ENCODE data around the gene BEND6. TPM values are rescaled to one million over a fixed set of nuclear protein-coding genes. Genes with fewer than 3 reads are reported as not detected.

Gene BEND6
- total RNA-seq, 1 donor from 2014 or later = 1.5 TPM

DNA sequence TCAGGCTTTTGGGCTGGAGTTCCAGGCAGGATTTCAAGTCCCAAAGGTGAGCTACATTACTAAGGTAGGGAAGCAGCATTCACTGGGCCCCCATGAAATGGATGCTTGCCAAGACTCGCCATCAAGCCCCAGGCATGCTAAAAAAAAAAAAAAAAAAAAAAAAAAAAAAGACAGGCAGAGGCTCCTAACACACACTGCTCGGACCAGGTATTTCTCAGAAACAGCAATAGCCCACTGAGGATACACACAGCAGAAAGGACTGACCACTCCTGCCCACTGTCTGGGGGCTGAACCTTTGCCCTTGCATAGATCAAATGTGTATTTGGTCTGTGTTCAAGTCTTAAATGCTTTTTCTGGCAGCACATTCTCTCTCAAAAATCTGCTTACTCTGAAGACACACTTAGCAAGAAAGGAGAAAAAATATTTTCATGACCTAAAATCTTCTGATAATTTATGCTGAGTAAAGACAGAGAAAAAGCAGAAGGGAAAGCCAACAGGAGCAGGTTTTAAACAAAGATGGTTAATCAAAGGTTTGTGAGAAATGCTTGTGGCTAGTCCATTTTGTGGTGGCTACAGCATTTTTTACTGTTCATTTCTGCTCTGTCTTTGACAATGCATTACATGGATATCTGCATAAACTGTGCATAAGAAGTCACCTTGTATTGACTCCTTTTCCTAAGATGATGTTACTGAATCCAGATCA is 37.9 kb upstream of the BEND6 start:
- intact Hi-C loops (cut with DNase I) = no loop called here
- Histone ChIP-seq H3K27me3 (no peaks in the 10 kb centered on the region), H3K9me3 (no peaks in the 10 kb centered on the region), H3K36me3 (no peaks in the 10 kb centered on the region), H3K27ac (no peak overlapping the region), H3K4me3 (no peak overlapping the region), H3K4me1 (no peaks in the 10 kb centered on the region)
- no peak for DNase-seq (ENCODE audit: extremely low spot score in 2 of 2)
- TF ChIP-seq POLR2A (IDR thresholded peaks at IDR 0.05) = no peak
- TF ChIP-seq CTCF (IDR thresholded peaks at IDR 0.05) = no peak
- no peak for TF ChIP-seq POLR2AphosphoS5 (IDR thresholded peaks at IDR 0.05; ENCODE audit: insufficient read depth in 1 of 2, low read depth in 1 of 2)

- Histone ChIP-seq H3K36me3 (no peaks in the 10 kb centered on the region), H3K4me1 (no peaks in the 10 kb centered on the region), H3K27ac (no peak overlapping the region), H3K27me3 (no peaks in the 10 kb centered on the region), H3K9me3 (no peaks in the 10 kb centered on the region), H3K4me3 (no peak overlapping the region)
- no peak for DNase-seq (ENCODE audit: extremely low spot score in 2 of 2)
- TF ChIP-seq POLR2A (IDR thresholded peaks at IDR 0.05) (no peak), POLR2AphosphoS5 (IDR thresholded peaks at IDR 0.05; ENCODE audit: insufficient read depth in 1 of 2, low read depth in 1 of 2) (no peak), CTCF (IDR thresholded peaks at IDR 0.05) (no peak)
- intact Hi-C loops (cut with DNase I) = no loop called here
Observed at GRCh38 chr6:56922645-56923044, 32.3 kb upstream of the BEND6 start.

GRCh38 chr6:56923565-56923964 is 31.3 kb upstream of the BEND6 start:
- no peak overlapping the region for H3K27ac ChIP-seq
- intact Hi-C loops (cut with DNase I) = no loop called here
- H3K9me3 ChIP-seq = no peaks in the 10 kb centered on the region
- H3K27me3 ChIP-seq = no peaks in the 10 kb centered on the region
- H3K4me3 ChIP-seq = no peak overlapping the region
- no peaks in the 10 kb centered on the region for H3K36me3 ChIP-seq
- TF ChIP-seq POLR2A (IDR thresholded peaks at IDR 0.05) = no peak
- TF ChIP-seq CTCF (IDR thresholded peaks at IDR 0.05) = no peak
- no peak for TF ChIP-seq POLR2AphosphoS5 (IDR thresholded peaks at IDR 0.05; ENCODE audit: insufficient read depth in 1 of 2, low read depth in 1 of 2)
- H3K4me1 ChIP-seq = no peaks in the 10 kb centered on the region
- DNase-seq (ENCODE audit: extremely low spot score in 2 of 2) = no peak

DNA sequence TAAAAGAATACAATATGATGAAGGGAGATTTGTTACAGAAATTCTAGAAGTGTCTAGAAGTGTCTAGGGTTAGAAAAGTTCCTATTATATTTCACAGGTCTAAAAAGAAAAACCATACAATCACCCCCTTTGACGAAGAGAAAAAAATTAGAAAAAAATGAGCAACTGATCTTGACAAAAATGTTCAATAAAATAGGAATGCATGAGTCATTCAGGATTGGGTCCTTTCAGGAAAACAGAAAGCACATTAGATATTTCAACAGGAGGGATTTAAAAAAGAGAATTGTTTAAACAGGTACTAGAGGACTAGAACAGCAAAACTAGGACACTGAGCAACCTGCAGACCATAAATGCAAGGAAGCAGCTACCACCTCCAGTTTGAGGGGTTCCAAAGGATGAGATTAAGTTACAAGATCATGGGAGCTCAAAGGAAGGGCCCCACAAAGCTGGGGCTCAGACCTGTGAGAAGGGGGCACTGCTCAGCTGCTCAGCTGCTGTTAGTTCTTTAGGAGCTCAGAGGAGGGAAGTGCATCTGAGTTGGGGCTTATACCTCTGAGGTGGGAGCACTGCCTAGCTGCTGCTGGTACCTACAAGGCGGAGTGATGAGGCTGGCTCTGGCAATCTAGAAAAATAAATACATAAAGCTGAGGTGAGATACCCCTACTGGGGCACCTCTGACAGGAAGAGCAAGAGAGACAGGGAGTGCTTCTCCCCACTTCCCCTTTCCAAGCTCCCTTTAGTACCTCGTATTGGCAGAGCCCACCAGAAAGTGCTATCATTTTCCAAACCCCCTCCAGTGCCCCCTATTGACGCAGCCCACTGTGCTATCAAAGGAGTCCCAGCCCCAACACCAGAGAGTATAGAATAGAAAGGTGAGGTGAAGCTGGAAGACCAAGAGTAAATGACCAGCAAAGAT is 27.1 kb upstream of the BEND6 start:
- Histone ChIP-seq H3K4me1 (no peaks in the 10 kb centered on the region), H3K4me3 (no peak overlapping the region), H3K27ac (no peak overlapping the region), H3K36me3 (no peaks in the 10 kb centered on the region), H3K27me3 (no peaks in the 10 kb centered on the region), H3K9me3 (no peaks in the 10 kb centered on the region)
- DNase-seq (ENCODE audit: extremely low spot score in 2 of 2) = no peak
- TF ChIP-seq CTCF (IDR thresholded peaks at IDR 0.05) (no peak), POLR2A (IDR thresholded peaks at IDR 0.05) (no peak), POLR2AphosphoS5 (IDR thresholded peaks at IDR 0.05; ENCODE audit: insufficient read depth in 1 of 2, low read depth in 1 of 2) (no peak)
- intact Hi-C loops (cut with DNase I) = no loop called here

GRCh38 chr6:56930846-56931245 is 24.1 kb upstream of the BEND6 start:
- intact Hi-C loops (cut with DNase I) = no loop called here
- no peak overlapping the region for H3K4me3 ChIP-seq
- DNase-seq (ENCODE audit: extremely low spot score in 2 of 2) = no peak
- H3K27ac ChIP-seq = no peak overlapping the region
- no peaks in the 10 kb centered on the region for H3K9me3 ChIP-seq
- no peaks in the 10 kb centered on the region for H3K27me3 ChIP-seq
- H3K36me3 ChIP-seq = no peaks in the 10 kb centered on the region
- no peaks in the 10 kb centered on the region for H3K4me1 ChIP-seq
- TF ChIP-seq POLR2A (IDR thresholded peaks at IDR 0.05) (no peak), POLR2AphosphoS5 (IDR thresholded peaks at IDR 0.05; ENCODE audit: insufficient read depth in 1 of 2, low read depth in 1 of 2) (no peak), CTCF (IDR thresholded peaks at IDR 0.05) (no peak)

Measured in vagina (tissue), 2 donors.